ENCODE measurements around the gene NFATC1.

DNA sequence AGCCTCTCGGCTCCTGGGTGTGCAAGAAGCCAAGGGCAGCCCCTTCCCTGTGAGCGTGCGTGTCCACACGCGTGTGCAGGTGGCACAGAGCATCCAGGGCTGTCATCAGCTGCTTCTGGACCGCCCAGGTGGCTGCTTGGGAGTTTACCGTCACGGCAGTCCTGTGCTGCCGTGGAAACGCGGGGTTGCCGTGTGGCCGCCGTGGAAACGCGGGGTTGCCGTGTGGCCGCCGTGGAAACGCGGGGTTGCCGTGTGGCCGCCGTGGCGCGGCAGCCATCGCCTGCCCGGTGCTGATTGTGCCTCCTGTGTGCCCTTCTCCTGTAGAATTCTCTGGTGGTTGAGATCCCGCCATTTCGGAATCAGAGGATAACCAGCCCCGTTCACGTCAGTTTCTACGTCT lies 71.4 kb downstream of the NFATC1 start:
- TF ChIP-seq, protein P1, sequence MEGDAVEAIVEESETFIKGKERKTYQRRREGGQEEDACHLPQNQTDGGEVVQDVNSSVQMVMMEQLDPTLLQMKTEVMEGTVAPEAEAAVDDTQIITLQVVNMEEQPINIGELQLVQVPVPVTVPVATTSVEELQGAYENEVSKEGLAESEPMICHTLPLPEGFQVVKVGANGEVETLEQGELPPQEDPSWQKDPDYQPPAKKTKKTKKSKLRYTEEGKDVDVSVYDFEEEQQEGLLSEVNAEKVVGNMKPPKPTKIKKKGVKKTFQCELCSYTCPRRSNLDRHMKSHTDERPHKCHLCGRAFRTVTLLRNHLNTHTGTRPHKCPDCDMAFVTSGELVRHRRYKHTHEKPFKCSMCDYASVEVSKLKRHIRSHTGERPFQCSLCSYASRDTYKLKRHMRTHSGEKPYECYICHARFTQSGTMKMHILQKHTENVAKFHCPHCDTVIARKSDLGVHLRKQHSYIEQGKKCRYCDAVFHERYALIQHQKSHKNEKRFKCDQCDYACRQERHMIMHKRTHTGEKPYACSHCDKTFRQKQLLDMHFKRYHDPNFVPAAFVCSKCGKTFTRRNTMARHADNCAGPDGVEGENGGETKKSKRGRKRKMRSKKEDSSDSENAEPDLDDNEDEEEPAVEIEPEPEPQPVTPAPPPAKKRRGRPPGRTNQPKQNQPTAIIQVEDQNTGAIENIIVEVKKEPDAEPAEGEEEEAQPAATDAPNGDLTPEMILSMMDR (IDR thresholded peaks at IDR 0.05), result no peak
- TF ChIP-seq POLR2AphosphoS5 (IDR thresholded peaks at IDR 0.05) (no peak), POLR2A (IDR thresholded peaks at IDR 0.05) (no peak)

Data from suprapubic skin (tissue), 4 donors.